Measurements from ENCODE around the gene TMIE.
"Not testable (repeated sequence)": the region's sequence is repeated elsewhere in the genome, so short reads cannot be mapped to it uniquely, and the experiment has no call there.

TMIE gene

DNA sequence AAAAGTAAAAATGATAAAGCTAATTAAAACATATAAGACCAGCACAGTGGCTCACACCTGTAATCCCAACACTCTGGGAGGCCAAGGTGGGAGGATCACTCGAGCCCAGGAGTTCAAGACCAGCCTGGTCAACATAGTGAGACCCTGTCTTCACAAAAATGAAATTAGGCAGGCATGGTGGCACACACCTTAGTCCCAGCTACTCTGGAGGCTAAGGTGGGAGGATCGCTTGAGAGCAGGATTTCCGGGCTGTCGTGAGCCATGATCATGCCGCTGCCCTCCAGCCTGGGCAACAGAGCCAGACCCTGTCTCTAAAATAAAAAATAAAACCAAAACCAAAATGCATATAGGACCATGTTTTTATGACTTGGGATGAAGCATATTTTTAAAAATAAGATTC is 21.3 kb downstream of the TMIE start:
- no peak for DNase-seq (ENCODE audit: low spot score)

DNA sequence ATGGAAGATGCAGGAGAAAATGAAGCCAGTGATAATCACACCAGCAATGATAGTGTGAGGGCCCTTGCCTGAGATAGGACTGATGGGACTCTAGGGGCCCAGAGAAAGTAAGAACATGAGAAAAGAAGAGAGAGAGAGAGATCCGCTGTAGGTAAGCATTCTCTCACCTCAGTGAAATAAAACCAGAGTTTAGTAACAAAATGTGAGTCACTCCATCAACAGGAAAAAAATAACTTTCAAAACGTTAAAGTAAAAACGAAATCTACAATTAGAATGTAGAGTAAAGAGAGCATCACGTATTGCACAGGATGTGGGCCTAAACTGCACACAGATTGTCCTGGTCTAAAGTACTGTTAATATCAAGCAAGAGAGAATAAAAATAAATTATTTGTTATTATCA is 23.2 kb downstream of the TMIE start:
- DNase-seq (ENCODE audit: low spot score), result no peak

DNA sequence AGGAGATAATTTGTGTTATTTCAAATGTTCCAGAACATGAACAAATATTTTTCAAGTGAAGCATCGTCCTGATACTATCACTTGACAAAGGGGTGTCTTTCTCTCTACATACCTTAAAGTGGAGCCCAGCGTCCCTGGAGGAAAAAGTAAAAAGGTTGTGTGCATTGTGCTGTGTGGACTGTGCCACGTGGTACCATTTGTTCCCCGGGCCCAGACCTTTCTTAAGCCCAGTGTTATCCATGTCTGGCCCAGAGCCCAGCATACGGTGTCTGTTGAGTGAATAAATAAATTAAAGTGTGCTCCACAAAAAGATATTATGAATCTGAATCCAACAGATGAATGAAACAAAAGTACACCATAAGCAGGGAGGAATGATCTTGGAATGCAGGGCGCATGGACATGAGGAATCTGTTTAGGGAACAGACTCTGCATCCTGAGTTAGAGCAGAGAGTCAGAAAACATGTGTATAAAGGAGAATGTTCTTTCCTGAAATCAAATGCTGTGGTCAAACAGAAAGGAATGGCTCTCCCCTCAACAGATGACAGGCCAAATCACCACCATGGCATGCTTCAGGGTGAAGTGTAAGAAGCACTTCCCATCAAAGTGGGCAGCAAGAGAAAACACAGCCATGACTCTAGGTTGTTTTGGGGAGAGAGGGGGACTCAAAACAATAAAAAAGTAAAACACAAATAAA is 24.6 kb downstream of the TMIE start:
- peak; percentile 6 for DNase-seq (ENCODE audit: low spot score)

GRCh38 chr3:46729038-46729437 is 27.8 kb downstream of the TMIE start:
- no peak for DNase-seq (ENCODE audit: low spot score)

DNA sequence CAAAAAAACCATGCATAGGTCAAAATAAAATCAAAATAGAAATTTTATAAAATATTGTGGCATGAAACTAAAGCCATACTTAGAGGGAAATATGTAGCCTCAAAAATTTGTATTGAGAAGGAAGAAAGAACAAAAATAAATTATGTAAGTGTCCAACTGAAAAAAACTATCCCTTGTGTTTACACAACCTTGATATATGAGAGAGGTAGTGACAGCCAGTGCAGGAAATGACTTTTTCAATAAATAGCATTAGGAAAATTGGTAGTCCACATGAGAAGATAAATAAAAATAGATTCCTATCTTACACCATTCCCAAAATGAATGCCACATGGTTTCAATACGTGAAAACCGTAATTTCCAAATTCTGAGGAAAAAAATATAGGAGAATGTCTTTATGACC is 29.6 kb downstream of the TMIE start:
- DNase-seq (ENCODE audit: low spot score), result no peak

DNA sequence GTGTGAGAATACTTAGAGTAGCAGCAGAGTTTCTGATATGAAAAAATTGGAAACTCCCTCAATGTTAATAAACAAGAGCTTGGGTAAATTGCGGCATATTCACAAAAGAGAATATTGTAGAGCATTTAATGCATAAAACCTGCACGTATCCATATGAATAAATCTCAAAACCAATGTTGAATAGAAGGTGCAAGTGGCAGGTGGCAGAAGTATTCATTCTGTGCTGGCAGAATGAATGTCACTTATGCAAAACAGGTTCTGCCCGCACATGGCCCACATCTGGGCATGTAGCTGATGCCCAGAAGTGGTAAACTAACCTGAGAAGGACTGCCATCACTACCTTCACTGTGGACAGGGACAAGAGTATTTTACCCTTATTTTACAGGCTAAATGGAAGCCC is 30.6 kb downstream of the TMIE start:
- DNase-seq (ENCODE audit: low spot score), result no peak

- DNase-seq (ENCODE audit: low spot score), result peak; percentile 18
Observed at GRCh38 chr3:46733026-46733800, 32.0 kb downstream of the TMIE start.

GRCh38 chr3:46734773-46735172 is 33.6 kb downstream of the TMIE start:
- DNase-seq (ENCODE audit: low spot score), result peak; percentile 7

DNA sequence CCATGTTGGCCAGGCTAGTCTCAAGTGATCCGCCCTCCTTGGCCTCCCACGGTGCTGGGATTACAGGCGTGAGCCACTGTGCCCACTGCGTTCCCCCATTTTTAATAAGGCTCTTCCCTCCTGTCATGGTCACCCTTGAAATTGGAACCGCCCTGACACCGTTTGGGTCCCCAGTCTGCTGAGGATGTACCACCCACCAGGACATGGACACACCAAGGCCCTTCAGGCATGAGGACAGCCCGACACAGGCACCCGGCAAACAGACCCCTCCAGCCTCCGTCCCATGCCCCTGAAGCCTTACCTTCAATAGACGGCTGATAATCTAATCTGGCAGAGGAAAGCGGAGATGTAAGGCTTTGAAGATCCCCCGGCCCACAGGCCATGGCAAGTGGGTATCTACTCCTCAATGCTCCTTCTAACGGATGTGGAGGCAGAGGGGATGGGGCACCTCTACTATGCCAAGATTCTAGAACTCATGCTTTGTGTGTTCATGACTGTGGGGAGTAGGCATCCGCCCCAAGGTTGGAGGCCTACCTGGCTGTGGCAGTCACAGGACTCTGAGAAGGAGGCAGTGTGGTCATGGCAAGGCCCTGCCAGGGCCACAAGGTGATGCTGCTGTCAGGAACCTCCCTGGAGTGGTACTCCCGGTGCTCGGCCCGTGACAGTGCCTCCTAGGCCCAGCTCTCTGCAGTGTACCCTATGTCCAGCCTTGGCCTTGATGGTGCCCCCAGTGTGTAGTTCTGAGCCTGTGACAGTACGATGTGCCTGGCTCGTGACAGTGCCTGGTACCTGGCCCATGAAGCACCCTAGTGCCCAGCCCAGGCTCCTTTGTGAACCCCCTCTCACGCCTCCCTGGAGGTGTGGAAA is 35.0 kb downstream of the TMIE start:
- DNase-seq (ENCODE audit: low spot score), result no peak

DNA sequence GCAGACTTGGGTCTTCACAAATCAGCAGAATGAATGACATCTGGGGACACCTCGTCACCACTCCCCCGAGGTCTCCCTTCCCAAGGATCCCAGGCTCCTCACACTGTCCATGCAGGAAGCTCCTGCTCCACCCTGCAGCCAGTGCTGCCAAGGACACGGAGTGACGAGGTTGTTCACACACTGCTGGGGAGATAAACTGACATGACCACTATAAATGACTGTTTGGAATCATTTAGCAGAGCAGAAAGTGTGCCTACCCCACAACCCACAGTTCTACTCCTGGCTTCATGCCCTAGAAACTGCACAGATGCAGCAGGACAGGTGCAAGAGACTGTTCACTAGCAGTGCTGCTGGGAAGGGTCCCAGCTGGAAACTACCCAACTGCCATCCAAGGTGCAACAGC is 36.1 kb downstream of the TMIE start:
- peak; percentile 10 for DNase-seq (ENCODE audit: low spot score)

DNA sequence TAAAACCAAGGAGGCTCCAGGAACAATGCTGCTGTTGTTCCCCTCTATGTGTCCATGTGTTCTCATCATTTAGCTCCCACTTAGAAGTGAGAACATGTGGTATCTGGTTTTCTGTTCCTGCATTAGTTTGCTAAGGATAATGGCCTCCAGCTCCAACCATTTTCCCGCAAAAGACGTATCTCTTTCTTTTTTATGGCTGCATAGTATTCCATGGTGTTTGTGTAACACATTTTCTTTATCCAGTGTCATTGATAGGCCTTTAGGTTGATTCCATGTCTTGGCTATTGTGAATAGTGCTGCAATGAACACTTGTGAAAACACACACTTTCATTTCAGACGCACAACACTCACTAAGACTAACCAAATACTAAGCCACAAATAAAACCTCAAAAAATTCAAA is 38.4 kb downstream of the TMIE start:
- DNase-seq (ENCODE audit: low spot score), result not testable (repeated sequence)

DNA sequence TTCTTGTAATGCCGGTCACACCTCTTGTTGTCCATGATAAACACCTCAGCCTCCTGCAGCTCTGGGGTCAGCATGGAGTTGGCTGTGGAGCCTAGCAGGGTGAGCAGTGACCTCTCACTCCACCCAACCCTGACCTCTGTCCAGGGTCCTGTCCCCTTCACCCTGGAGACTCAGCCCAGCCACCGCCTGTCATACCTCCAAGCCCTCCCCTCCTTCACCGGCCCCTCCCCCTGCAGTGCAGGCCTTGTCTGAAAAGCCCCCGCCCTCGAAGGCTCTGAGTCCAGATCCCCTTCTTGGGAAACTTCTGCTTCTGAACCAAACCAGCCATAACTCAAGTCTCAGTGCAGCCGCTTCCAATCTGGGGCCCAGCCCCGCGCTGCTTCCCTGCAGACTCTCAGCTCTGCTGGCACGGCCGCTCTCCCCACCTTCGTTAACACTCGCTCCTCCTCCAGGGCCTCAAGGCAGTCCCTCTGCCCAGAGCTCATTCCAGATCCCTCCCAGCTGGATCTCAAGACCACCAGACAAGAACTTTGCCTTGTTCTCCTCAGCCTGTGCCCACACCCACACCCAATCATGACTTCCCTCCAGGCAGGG is 41.9 kb downstream of the TMIE start:
- DNase-seq (ENCODE audit: low spot score), result no peak

- no peak for DNase-seq (ENCODE audit: low spot score)
Observed at GRCh38 chr3:46746711-46747110, 45.5 kb downstream of the TMIE start.

DNA sequence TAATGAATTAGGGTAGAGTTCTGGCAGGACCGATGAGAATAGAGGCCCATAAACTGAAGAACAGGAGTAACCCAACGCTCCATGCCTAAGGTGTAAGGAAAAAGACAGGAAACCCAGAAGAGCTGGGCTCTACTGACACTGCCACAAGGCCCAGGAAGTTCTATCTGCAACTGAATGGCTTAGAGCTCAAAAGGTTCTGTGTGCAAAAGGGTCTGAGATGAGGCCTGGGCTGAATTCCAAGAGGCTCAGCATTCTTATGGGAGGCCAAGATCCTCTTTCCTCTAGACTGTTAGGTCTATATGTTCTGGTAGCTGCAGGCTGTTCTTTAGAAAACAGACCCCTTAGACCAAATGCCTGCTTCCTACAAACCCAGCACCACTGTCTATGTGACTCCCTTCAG is 47.0 kb downstream of the TMIE start:
- DNase-seq (ENCODE audit: low spot score), result no peak

GRCh38 chr3:46749129-46749528 is 47.9 kb downstream of the TMIE start:
- no peak for DNase-seq (ENCODE audit: low spot score)

DNA sequence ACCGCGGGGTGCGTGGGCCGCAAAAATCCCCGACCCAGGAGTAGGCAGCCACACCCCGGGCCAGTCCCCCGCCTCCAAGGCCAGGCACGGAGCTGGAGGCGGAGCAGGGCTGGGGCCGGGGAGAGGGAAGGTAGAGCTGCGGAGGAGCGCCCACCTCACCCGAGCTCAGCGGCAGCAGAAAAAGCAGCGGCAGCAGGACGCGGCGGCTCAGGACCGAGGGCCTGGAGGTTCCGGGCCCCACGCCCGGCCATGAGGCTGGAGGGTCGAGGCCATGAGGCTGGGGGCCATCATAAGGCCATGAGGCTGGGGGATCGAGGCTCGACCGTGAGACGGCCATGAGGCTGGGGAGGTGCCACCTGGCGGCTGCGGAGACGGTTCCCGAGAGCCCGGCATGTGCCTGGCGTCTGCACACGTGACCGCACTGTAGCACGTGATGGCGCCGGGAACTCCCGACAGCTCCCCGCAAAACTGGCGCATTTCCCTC is 49.4 kb downstream of the TMIE start:
- no peak for DNase-seq (ENCODE audit: low spot score)

GRCh38 chr3:46753127-46753526 is 51.9 kb downstream of the TMIE start:
- DNase-seq (ENCODE audit: low spot score), result not testable (repeated sequence)

GRCh38 chr3:46755646-46756045 is 54.5 kb downstream of the TMIE start:
- no peak for DNase-seq (ENCODE audit: low spot score)

DNA sequence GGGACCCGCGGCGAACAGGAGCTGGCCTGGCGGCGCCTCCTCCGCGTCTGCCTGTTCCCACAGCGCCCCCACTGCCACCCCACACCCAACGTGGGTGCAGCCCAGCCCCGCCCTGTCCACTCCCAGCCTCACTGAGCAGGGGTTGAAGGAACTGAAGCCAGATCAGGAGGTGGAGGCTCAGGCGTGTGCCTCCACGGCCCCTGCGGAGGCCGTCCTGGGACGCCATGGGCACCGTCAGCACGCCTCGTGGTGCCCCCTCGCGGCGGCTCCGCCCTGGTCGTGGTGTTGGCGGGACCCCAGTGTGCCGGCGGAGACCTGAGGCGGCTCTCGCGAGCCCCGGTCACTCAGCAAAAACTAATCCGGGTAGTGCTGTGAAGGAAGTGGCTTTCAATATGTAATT is 55.5 kb downstream of the TMIE start:
- DNase-seq (ENCODE audit: low spot score), result no peak

GRCh38 chr3:46759239-46760167 is 58.3 kb downstream of the TMIE start:
- no peak for DNase-seq (ENCODE audit: low spot score)
